ENCODE results near the gene TBC1D21. TPM values are rescaled to one million over a fixed set of nuclear protein-coding genes. Genes with fewer than 3 reads are reported as not detected.

TBC1D21 gene
- total RNA-seq, 2 experiments from 2014 or later = not detected

- POLR2A ChIA-PET = no interaction called here
- Mint-ChIP-seq H3K27me3 (peaks cover 9% of the 10 kb centered on the region), H3K27ac (no peak overlapping the region), H3K9me3 (ENCODE audit: low read depth) (no peaks in the 10 kb centered on the region), H3K36me3 (ENCODE audit: low read depth) (no peaks in the 10 kb centered on the region), H3K4me1 (peaks cover 5% of the 10 kb centered on the region), H3K4me3 (no peak overlapping the region)
- no peak for DNase-seq
- CTCF ChIA-PET = interaction anchor here (2.0 kb wide), 1 partner anchor 12 kb away, joined by 11 read pairs; the partner anchor contains the start of gene TBC1D21
- ATAC-seq = no peak
- intact Hi-C loops (cut with DNase I, micrococcal nuclease) = no loop called here
Observed at GRCh38 chr15:73862276-73862675, 11.1 kb upstream of the TBC1D21 start.

- Mint-ChIP-seq H3K27ac (no peak overlapping the region), H3K4me1 (peaks cover 5% of the 10 kb centered on the region), H3K4me3 (no peak overlapping the region), H3K36me3 (ENCODE audit: low read depth) (no peaks in the 10 kb centered on the region), H3K9me3 (ENCODE audit: low read depth) (no peaks in the 10 kb centered on the region), H3K27me3 (peaks cover 6% of the 10 kb centered on the region)
- POLR2A ChIA-PET = no interaction called here
- no peak for DNase-seq
- no peak for ATAC-seq
- intact Hi-C loops (cut with DNase I, micrococcal nuclease) = no loop called here
- CTCF ChIA-PET = interaction anchor here (0.6 to 2.7 kb wide), 5 partner anchors 9 to 263 kb away, joined by 3 to 15 read pairs (median 4); partner anchors contain the start of gene TBC1D21
Observed at GRCh38 chr15:73865379-73865778, 8.0 kb upstream of the TBC1D21 start.

DNA sequence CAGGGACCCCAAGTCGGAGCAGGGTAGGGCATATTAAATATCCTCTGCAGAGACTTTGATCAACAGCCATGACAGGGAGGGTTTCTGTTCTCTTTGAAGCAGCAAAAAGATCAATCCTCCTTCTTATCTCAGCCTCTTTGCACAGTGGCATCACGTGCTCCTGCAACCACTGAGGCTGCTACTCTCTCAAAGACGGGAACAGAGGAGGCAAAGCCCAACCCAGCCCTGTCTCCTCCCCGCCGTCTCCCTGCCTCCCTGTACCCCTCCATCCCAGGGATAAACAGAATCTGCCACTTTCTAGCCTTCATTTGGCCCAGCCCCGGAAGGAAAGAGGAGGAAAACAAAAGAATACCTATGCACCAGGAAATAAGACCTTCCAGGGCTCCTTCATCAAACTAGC lies 7.5 kb upstream of the TBC1D21 start:
- Mint-ChIP-seq H3K27ac (no peak overlapping the region), H3K9me3 (ENCODE audit: low read depth) (no peaks in the 10 kb centered on the region), H3K27me3 (peaks cover 10% of the 10 kb centered on the region), H3K4me3 (no peak overlapping the region), H3K4me1 (peaks cover 5% of the 10 kb centered on the region), H3K36me3 (ENCODE audit: low read depth) (no peaks in the 10 kb centered on the region)
- ChIA-PET CTCF (interaction anchor here (0.7 to 2.7 kb wide), 7 partner anchors 8 to 262 kb away, joined by 3 to 15 read pairs (median 4); partner anchors contain the start of gene TBC1D21), POLR2A (no interaction called here)
- DNase-seq = no peak
- no peak for ATAC-seq
- intact Hi-C loops (cut with DNase I, micrococcal nuclease) = no loop called here

GRCh38 chr15:73866481-73866880 lies 6.9 kb upstream of the TBC1D21 start:
- H3K27me3 Mint-ChIP-seq = peaks cover 14% of the 10 kb centered on the region
- DNase-seq = no peak
- ChIA-PET POLR2A (no interaction called here), CTCF (interaction anchor here (0.6 to 2.7 kb wide), 8 partner anchors 7 to 195 kb away, joined by 3 to 15 read pairs (median 3); partner anchors contain the start of gene TBC1D21)
- peaks cover 5% of the 10 kb centered on the region for H3K4me1 Mint-ChIP-seq
- no peak overlapping the region for H3K27ac Mint-ChIP-seq
- no peaks in the 10 kb centered on the region for H3K36me3 Mint-ChIP-seq (ENCODE audit: low read depth)
- H3K4me3 Mint-ChIP-seq = no peak overlapping the region
- no peak for ATAC-seq
- no peaks in the 10 kb centered on the region for H3K9me3 Mint-ChIP-seq (ENCODE audit: low read depth)
- intact Hi-C loops (cut with DNase I, micrococcal nuclease) = no loop called here

DNA sequence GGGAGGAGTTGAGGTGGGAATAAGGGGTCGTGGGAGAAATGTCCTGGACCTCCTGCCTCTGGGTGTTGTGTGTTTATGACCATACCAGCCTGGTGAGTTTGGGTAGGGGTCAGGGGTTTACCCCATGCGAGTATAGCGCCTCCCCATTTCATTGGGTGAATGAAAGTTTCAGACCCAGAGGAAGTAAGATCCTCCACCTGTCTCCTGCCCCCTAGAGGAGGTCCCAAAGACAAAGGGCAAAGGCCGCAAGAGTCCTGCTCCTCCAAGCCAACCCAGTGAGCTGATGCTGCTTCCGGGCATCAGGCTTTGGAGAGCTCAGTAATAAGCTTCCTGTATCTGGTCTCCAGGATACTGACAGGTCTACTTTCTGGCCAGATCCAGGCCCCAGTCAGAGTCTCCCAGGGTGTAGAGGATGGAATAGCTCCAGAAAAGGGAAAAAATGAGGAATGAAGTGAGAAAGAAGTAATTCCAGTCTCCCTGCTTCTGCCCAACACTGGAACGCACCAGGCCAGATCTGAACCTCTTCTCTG lies 6.4 kb upstream of the TBC1D21 start:
- intact Hi-C loops (cut with DNase I, micrococcal nuclease) = no loop called here
- H3K27ac Mint-ChIP-seq = no peak overlapping the region
- no peaks in the 10 kb centered on the region for H3K9me3 Mint-ChIP-seq (ENCODE audit: low read depth)
- ChIA-PET CTCF (interaction anchor here (0.6 to 2.7 kb wide), 6 partner anchors 27 to 194 kb away, joined by 3 to 11 read pairs (median 3); no protein-coding TSS in a partner anchor), POLR2A (no interaction called here)
- no peaks in the 10 kb centered on the region for H3K36me3 Mint-ChIP-seq (ENCODE audit: low read depth)
- H3K4me3 Mint-ChIP-seq = no peak overlapping the region
- H3K27me3 Mint-ChIP-seq = peaks cover 14% of the 10 kb centered on the region
- ATAC-seq = no peak
- no peak for DNase-seq
- peaks cover 5% of the 10 kb centered on the region for H3K4me1 Mint-ChIP-seq

GRCh38 chr15:73867426-73867825 lies 5.9 kb upstream of the TBC1D21 start:
- ChIA-PET CTCF (interaction anchor here (0.6 to 0.7 kb wide), 2 partner anchors 54 to 194 kb away, joined by 3 read pairs; no protein-coding TSS in a partner anchor), POLR2A (no interaction called here)
- Mint-ChIP-seq H3K27ac (no peak overlapping the region), H3K4me3 (no peak overlapping the region), H3K9me3 (ENCODE audit: low read depth) (no peaks in the 10 kb centered on the region), H3K4me1 (peaks cover 5% of the 10 kb centered on the region), H3K36me3 (ENCODE audit: low read depth) (no peaks in the 10 kb centered on the region), H3K27me3 (peaks cover 15% of the 10 kb centered on the region)
- intact Hi-C loops (cut with DNase I, micrococcal nuclease) = no loop called here
- DNase-seq = no peak
- no peak for ATAC-seq

GRCh38 chr15:73867956-73868355 lies 5.4 kb upstream of the TBC1D21 start:
- Mint-ChIP-seq H3K27me3 (peaks cover 18% of the 10 kb centered on the region), H3K4me3 (no peak overlapping the region), H3K36me3 (ENCODE audit: low read depth) (no peaks in the 10 kb centered on the region), H3K4me1 (peaks cover 5% of the 10 kb centered on the region), H3K27ac (no peak overlapping the region), H3K9me3 (ENCODE audit: low read depth) (no peaks in the 10 kb centered on the region)
- CTCF ChIA-PET = interaction anchor here (0.9 to 2.1 kb wide), 3 partner anchors 17 to 39 kb away, joined by 3 to 5 read pairs (median 3); no protein-coding TSS in a partner anchor
- DNase-seq = no peak
- ATAC-seq = no peak
- intact Hi-C loops (cut with DNase I, micrococcal nuclease) = no loop called here
- POLR2A ChIA-PET = no interaction called here

GRCh38 chr15:73869216-73869995 lies 4.0 kb upstream of the TBC1D21 start:
- intact Hi-C loops (cut with DNase I, micrococcal nuclease) = no loop called here
- ATAC-seq = no peak

GRCh38 chr15:73870700-73871408 lies 2.5 kb upstream of the TBC1D21 start:
- POLR2A ChIA-PET = interaction anchor here (0.6 kb wide), 1 partner anchor 36 kb away, joined by 3 read pairs; no protein-coding TSS in a partner anchor
- no peaks in the 10 kb centered on the region for H3K9me3 Mint-ChIP-seq (ENCODE audit: low read depth)
- intact Hi-C loops (cut with DNase I, micrococcal nuclease) = loop anchor here in 1 of 2 experiments (5.0 kb wide), 1 partner anchor 56 kb away; the partner anchor contains the start of gene LOXL1

More at GRCh38 chr15:73869216-73869995, 4.0 kb upstream of the TBC1D21 start:
- DNase-seq = no peak
- Mint-ChIP-seq H3K4me3 (no peak overlapping the region), H3K9me3 (ENCODE audit: low read depth) (no peaks in the 10 kb centered on the region), H3K4me1 (peaks cover 5% of the 10 kb centered on the region), H3K27ac (no peak overlapping the region), H3K36me3 (ENCODE audit: low read depth) (no peaks in the 10 kb centered on the region), H3K27me3 (peaks cover 19% of the 10 kb centered on the region)
- ChIA-PET CTCF (interaction anchor here (0.7 to 2.1 kb wide), 4 partner anchors 19 to 399 kb away, joined by 3 to 5 read pairs (median 3); no protein-coding TSS in a partner anchor), POLR2A (no interaction called here)

GRCh38 chr15:73872346-73872745 lies 1.0 kb upstream of the TBC1D21 start:
- POLR2A ChIA-PET = no interaction called here
- peaks cover 24% of the 10 kb centered on the region for H3K27me3 Mint-ChIP-seq
- H3K9me3 Mint-ChIP-seq (ENCODE audit: low read depth) = no peaks in the 10 kb centered on the region
- no peak for DNase-seq
- no peak overlapping the region for H3K27ac Mint-ChIP-seq
- intact Hi-C loops (cut with DNase I, micrococcal nuclease) = loop anchor here in 1 of 2 experiments (5.0 kb wide), 1 partner anchor 55 kb away; the partner anchor contains the start of gene LOXL1
- no peaks in the 10 kb centered on the region for H3K4me1 Mint-ChIP-seq
- CTCF ChIA-PET = interaction anchor here (0.6 to 2.6 kb wide), 5 partner anchors 14 to 235 kb away, joined by 3 to 12 read pairs (median 6); no protein-coding TSS in a partner anchor
- ATAC-seq = no peak
- no peaks in the 10 kb centered on the region for H3K36me3 Mint-ChIP-seq (ENCODE audit: low read depth)
- H3K4me3 Mint-ChIP-seq = no peak overlapping the region

More at GRCh38 chr15:73870700-73871408, 2.5 kb upstream of the TBC1D21 start:
- H3K4me3 Mint-ChIP-seq = no peak overlapping the region
- no peaks in the 10 kb centered on the region for H3K36me3 Mint-ChIP-seq (ENCODE audit: low read depth)
- no peak for ATAC-seq
- H3K4me1 Mint-ChIP-seq = peaks cover 2% of the 10 kb centered on the region
- peaks cover 22% of the 10 kb centered on the region for H3K27me3 Mint-ChIP-seq
- no peak overlapping the region for H3K27ac Mint-ChIP-seq
- CTCF ChIA-PET = interaction anchor here (1.2 to 2.0 kb wide), 4 partner anchors 13 to 38 kb away, joined by 3 to 6 read pairs (median 4); no protein-coding TSS in a partner anchor
- no peak for DNase-seq

Measured in activated CD4-positive, alpha-beta T cell treated with anti-CD3 and anti-CD28 coated beads for 36 hours (primary cell).